T-helper 1 cell treated with Interleukin-12 subunit alpha and Interleukin-12 subunit beta and Interleukin-4 antibody, amounts not matched to agents 30 ng/mL and 1 ng/mL, for 36 hours (primary cell): ENCODE measurements around the gene KCNIP1. TPM values are rescaled to one million over a fixed set of nuclear protein-coding genes. Genes with fewer than 3 reads are reported as not detected.

ENCODE experiments used
- intact Hi-C: fragments of 100-400 bp; cut with micrococcal nuclease; formaldehyde crosslinking; loops from one replicate; pipeline ENCODE4 v1.15.1; 2024
- total RNA-seq: library from RNA; stranded (reverse); gene quantifications from 2 replicates; pipeline ENCODE4 v1.2.3, GENCODE V29; 2022

Gene KCNIP1
- total RNA-seq, 1 donor from 2014 or later = not detected

GRCh38 chr5:170596482-170597044, 92.7 kb downstream of the KCNIP1 start:
- intact Hi-C loops = no loop called here

GRCh38 chr5:170597109-170597751, 93.4 kb downstream of the KCNIP1 start:
- intact Hi-C loops = no loop called here

DNA sequence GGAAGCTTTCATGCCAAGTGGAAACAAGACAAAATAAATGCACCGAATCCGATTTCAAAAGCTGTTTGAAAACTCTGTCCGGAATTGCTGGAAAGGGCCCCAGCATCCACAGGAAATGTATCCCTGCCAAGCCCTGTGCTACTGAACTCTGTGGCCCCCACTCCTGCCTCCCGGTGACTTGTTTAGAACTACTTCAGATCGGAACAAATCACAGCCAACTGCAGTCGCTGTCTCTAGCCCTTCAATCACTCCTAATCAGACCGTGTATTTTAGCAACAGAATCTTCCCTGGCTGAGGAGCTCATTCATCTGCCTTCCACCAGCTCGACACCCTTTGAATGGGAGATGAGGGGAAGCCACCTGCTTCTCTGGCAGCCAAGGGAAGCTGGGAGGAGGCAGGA, 94.1 kb downstream of the KCNIP1 start:
- intact Hi-C loops = no loop called here

- intact Hi-C loops = no loop called here
Measured at GRCh38 chr5:170599756-170600155, 95.9 kb downstream of the KCNIP1 start.

DNA sequence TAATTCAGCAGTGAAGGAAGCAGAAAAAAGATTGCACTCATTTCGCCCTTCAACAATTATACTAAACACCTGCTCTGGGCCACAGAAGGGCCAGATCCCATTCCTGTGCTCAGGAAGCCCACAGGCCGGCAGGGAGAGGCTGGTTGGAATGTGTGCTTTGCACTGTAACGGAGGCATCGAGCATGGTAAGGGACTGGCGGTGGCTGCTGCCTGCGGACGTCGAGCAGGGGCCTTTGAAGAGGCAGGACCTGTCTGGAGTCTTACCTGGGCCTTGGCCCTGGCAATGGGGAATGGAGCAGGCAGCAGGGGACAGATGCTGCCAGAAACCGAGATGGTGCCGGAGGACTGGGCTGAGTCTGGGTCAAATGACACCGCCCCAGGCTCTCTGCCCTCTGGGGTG, 97.8 kb downstream of the KCNIP1 start:
- intact Hi-C loops = no loop called here

DNA sequence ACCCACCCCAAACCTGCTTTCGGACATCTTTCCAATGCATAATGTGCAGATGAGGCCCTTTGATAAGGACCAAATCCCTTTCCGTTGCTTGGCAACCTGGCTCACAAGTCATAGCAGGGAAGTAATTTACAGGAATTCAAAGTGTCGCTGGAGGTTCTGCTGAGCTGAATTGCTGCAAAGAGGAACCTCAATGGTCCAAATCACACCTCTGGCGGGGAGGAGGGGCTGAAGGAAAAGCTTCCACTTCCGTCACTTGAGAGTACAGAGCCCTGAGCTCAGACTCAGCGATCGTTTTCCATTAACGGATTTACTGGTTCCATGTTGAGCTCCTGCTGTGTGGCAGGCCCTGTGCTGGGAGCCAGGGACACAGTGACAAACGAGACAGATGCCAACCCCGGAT, 99.3 kb downstream of the KCNIP1 start:
- intact Hi-C loops = no loop called here

- intact Hi-C loops = loop anchor here (1.0 kb wide), 1 partner anchor 29 kb away; no protein-coding TSS in a partner anchor
Measured at GRCh38 chr5:170603578-170604565, 100.1 kb downstream of the KCNIP1 start.

GRCh38 chr5:170606941-170607340, 103.1 kb downstream of the KCNIP1 start:
- intact Hi-C loops = no loop called here

- intact Hi-C loops = no loop called here
Measured at GRCh38 chr5:170611449-170612090, 107.8 kb downstream of the KCNIP1 start.

DNA sequence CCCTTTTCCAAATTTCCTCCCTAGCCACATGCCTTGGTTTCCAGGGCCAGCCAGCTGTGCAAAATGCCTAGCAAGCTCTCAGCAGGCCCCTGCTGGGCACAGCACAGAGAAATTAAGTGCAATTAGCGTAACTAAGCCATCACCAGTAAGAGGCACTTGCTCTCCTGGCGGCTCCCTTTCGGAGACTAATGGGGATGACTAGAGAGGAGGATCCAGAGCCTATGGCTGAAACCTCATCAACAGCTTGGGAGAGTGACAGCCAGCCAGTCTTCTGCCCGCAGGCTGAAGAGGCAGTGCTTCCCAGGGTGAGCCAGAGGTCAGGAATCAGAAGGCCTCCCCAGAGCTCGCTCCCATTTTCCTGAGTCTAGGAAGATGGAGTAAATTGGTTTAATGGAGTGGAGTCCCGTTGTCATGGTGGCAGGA, 108.4 kb downstream of the KCNIP1 start:
- intact Hi-C loops = no loop called here

- intact Hi-C loops = no loop called here
Measured at GRCh38 chr5:170614065-170614490, 110.3 kb downstream of the KCNIP1 start.

DNA sequence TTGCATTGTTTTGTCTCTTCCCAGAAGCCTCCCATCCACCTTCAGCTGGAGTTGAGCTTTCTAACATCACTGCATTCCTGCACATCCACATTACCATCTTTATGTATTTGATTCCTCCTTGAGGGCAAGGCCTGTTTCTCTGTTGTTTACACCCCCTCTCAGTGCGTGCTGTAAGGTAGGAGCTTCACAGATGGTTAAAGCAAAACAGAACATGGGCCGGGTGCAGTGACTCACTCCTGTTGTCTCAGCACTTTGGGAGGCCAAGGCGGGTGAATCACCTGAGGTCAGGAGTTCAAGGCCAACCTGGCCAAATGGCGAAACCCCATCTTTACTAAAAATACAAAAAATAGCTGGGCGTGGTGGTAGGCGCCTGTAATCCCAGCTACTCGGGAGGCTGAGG, 110.9 kb downstream of the KCNIP1 start:
- intact Hi-C loops = no loop called here

- intact Hi-C loops = no loop called here
Measured at GRCh38 chr5:170617533-170618490, 114.0 kb downstream of the KCNIP1 start.

- intact Hi-C loops = no loop called here
Measured at GRCh38 chr5:170619869-170620268, 116.0 kb downstream of the KCNIP1 start.

DNA sequence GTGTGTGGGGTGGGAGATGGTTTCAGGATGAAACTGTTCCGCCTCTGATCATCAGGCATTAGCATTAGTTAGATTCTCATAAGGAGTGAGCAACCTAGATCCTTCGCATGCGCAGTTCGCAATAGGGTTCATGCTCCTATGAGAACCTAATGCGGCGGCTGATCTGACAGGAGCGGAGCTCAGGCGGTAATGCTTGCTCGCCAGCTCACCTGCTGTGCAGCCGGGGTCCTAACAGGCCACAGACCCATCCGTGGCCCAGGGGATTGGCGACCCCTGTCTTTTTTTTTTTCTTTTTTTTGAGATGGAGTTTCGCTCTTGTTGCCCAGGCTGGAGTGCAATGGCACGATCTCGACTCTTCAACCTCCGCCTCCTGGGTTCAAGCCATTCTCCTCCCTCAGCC, 119.1 kb downstream of the KCNIP1 start:
- intact Hi-C loops = loop anchor here (1.0 kb wide), 1 partner anchor 188 kb away; no protein-coding TSS in a partner anchor

DNA sequence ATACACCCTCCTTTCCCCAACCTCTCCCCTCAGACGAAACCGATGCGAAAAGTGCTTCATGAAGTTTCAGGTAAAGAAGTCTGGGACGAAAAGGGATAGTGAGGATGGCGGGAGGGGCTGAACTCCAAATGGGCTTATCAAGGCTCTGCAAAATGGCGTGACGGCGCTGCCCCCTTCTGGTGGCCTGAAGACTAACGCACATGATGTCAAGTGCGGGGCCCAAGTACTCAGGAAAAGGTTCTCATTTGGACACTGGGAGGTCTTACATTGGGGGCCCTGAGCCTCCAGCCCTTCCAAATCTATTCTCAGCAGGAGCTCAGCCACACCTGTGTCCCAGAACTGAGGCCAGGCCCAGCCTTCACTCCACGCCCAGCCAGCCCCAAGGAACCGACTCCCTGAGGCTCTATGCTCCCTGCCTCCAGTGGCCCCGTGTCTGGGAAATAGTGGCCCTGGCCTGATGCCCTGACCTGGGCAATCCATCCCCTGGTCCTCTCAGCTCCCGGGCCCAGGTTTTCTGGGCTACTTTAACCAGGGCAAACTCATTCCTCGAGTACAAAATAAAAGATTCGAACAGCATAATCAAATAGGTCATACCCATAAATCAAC, 119.9 kb downstream of the KCNIP1 start:
- intact Hi-C loops = loop anchor here (1.0 kb wide), 1 partner anchor 188 kb away; no protein-coding TSS in a partner anchor

GRCh38 chr5:170625221-170626165, 121.7 kb downstream of the KCNIP1 start:
- intact Hi-C loops = no loop called here

- intact Hi-C loops = no loop called here
Measured at GRCh38 chr5:170626507-170627150, 122.8 kb downstream of the KCNIP1 start.
